Breast epithelium (tissue), 4 donors: ENCODE measurements around the gene ZNF175. TPM values are rescaled to one million over a fixed set of nuclear protein-coding genes. Genes with fewer than 3 reads are reported as not detected.

ENCODE experiments used
- DNase-seq, 2 donors: peaks; one replicate each; pipeline ENCODE4 v3.0.0-alpha.2; 2019; ENCODE audit warnings: low spot score in 2 of 2
- H3K27ac ChIP-seq, 2 donors: fragments of 200-600 bp; sonication (generic) in 1 of 2; one replicate each; pipeline ENCODE4 v1.5.1; 2016 to 2019; ENCODE audit warnings: mild to moderate bottlenecking in 1 of 2
- H3K27me3 ChIP-seq, 2 donors: fragments of 200-600 bp; sonication (generic) in 1 of 2; one replicate each; pipeline versions ENCODE4 v1.5.1 to v1.6.0; 2017 to 2019; ENCODE audit warnings: control low read depth in 1 of 2, mild to moderate bottlenecking in 1 of 2
- H3K36me3 ChIP-seq: fragments of 200-600 bp; one replicate; pipeline ENCODE4 v1.5.1; 2019
- H3K4me1 ChIP-seq, 2 donors: fragments of 200-600 bp; sonication (generic); one replicate each; pipeline ENCODE4 v1.5.1; 2016 to 2019; ENCODE audit warnings: control low read depth in 1 of 2
- H3K4me3 ChIP-seq, 3 donors: fragments of 200-600 bp; sonication (generic); 1 replicate in 2 of 3; 2 replicates in 1 of 3; pipeline ENCODE4 v1.5.1; 2016 to 2019; ENCODE audit warnings: mild to moderate bottlenecking in 3 of 3, moderate library complexity in 2 of 3
- H3K9me3 ChIP-seq, 2 donors: fragments of 200-600 bp; sonication (generic) in 1 of 2; one replicate each; pipeline ENCODE4 v1.5.1; 2016 to 2019; ENCODE audit warnings: control low read depth in 1 of 2
- CTCF ChIP-seq, 3 donors: fragments of 450-650 bp; IDR thresholded peaks; one replicate each; pipeline ENCODE4 v1.5.1; 2016 to 2017; ENCODE audit warnings: antibody characterized with exemption in 3 of 3, mild to moderate bottlenecking in 3 of 3, moderate library complexity in 3 of 3
- POLR2A ChIP-seq: fragments of 450-650 bp; IDR thresholded peaks from one replicate; pipeline ENCODE4 v1.6.1; 2016; ENCODE audit warnings: antibody characterized with exemption, mild to moderate bottlenecking, moderate library complexity
- POLR2AphosphoS5 ChIP-seq, 3 donors: sonication (generic); formaldehyde crosslinking; IDR thresholded peaks; one replicate each; pipeline ENCODE4 v1.6.1; 2017; ENCODE audit warnings: antibody characterized with exemption in 3 of 3
- intact Hi-C: fragments of 100-400 bp; cut with DNase I; formaldehyde crosslinking; loops from one replicate; pipeline ENCODE4 v1.15.1; 2023; ENCODE audit warnings: low total_unique reads
- total RNA-seq, 3 donors: library from RNA; depleted of rRNA; stranded (reverse); fragments of >200 nt; gene quantifications; one replicate each; pipeline ENCODE4 v1.1.0, GENCODE V29; 2016

The ZNF175 gene
- total RNA-seq, 3 donors from 2014 or later = 4.3 to 12.1 (median 8.9) TPM

DNA sequence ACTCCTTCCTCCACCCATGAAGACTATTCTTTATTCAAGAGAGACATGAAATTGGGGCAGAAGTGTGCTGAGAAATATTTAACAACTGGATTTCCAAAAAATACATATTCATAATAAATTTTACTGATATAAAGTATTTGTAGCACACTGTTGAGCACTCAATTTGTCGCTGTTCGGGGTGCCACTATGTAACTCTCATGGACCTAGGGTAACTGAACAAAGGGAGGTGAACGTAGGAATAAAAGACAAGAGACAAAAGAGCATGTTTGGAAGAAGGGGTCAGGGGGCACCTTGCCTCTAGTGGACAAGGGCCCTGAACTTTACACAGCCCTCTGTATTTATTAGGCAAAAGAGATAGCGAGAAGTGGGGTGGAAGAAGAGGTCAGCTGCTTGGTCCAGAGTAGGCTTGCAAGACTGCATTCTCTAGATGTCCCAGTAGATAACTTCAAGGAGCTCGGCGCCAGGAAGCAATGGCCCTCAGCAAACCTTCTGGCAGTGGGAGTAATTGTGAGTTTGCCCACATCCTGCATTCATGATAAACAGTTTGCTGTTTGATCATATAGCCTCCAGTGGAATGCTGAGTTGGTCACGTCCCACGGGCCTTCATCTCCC lies 4.5 kb upstream of the ZNF175 start:
- TF ChIP-seq CTCF (IDR thresholded peaks at IDR 0.05) = no peak
- TF ChIP-seq POLR2AphosphoS5 (IDR thresholded peaks at IDR 0.05) = no peak
- no peak for TF ChIP-seq POLR2A
- H3K27ac ChIP-seq = no peak overlapping the region
- intact Hi-C loops = no loop called here

GRCh38 chr19:51567583-51567982 lies 3.5 kb upstream of the ZNF175 start:
- H3K36me3 ChIP-seq = no peaks in the 10 kb centered on the region
- H3K27ac ChIP-seq = no peak overlapping the region
- intact Hi-C loops = no loop called here
- H3K4me1 ChIP-seq = no peaks in the 10 kb centered on the region
- TF ChIP-seq POLR2AphosphoS5 (IDR thresholded peaks at IDR 0.05) (no peak), CTCF (IDR thresholded peaks at IDR 0.05) (no peak), POLR2A (no peak)
- peaks cover 0 to 27% of the 10 kb centered on the region in 2 donors for H3K27me3 ChIP-seq
- DNase-seq = no peak
- no peaks in the 10 kb centered on the region for H3K9me3 ChIP-seq
- no peak overlapping the region for H3K4me3 ChIP-seq

More for the DNA sequence above, 4.5 kb upstream of the ZNF175 start:
- peaks cover 0 to 29% of the 10 kb centered on the region in 2 donors for H3K27me3 ChIP-seq
- no peak overlapping the region for H3K4me3 ChIP-seq
- DNase-seq = no peak
- H3K36me3 ChIP-seq = no peaks in the 10 kb centered on the region
- no peaks in the 10 kb centered on the region for H3K9me3 ChIP-seq
- no peaks in the 10 kb centered on the region for H3K4me1 ChIP-seq

DNA sequence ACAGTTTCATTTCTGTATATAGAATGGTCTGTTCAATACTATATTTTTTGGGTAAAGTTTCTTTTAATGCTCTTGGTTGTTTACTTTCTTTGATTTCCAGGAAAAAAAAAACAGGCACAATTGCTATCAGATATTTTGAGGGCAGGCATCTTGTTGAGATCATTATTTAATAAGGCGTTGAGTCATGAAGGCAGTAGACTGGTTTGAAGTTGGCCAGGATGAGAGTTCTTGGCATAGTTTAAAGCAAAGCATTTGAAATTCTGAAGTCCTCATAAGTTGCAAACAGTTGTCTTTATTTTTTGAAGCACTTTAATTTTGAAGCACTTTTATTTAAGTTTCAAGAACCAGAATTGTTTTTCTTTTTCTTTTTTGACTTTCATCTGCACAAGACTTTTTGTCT lies 2.6 kb upstream of the ZNF175 start:
- H3K4me1 ChIP-seq = no peaks in the 10 kb centered on the region
- H3K27me3 ChIP-seq = peaks cover 0 to 24% of the 10 kb centered on the region in 2 donors
- intact Hi-C loops = no loop called here
- H3K27ac ChIP-seq = no peak overlapping the region
- DNase-seq = no peak
- no peaks in the 10 kb centered on the region for H3K36me3 ChIP-seq
- H3K9me3 ChIP-seq = no peaks in the 10 kb centered on the region
- H3K4me3 ChIP-seq = no peak overlapping the region
- no peak for TF ChIP-seq POLR2A
- TF ChIP-seq POLR2AphosphoS5 (IDR thresholded peaks at IDR 0.05) = no peak
- no peak for TF ChIP-seq CTCF (IDR thresholded peaks at IDR 0.05)

DNA sequence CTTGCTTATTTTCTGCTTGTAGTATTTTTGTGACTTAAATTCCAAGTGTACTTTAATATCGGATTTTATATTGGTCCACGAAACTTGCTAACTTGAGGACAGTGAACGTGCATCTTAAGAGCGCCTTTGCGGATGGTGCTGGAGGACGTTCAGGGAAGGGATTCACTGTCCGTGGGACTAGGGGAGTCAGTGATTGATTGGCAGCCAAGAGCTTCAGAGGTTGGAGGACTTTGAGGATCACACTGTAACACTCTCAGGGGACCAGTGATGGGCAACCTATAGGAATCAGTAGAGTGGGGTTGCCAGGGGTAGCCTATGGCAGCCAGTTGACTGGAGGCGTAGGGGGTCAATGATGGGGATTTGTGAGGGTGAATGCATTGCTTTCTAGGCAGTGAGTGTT lies 516 bp downstream of the ZNF175 start:
- no peak for DNase-seq
- Histone ChIP-seq H3K4me3 (peak overlapping the region; percentile 54 to 86 (median 79)), H3K9me3 (no peaks in the 10 kb centered on the region), H3K27me3 (peaks cover 0 to 3% of the 10 kb centered on the region in 2 donors), H3K4me1 (no peaks in the 10 kb centered on the region), H3K36me3 (no peaks in the 10 kb centered on the region), H3K27ac (peak overlapping the region; percentile 77 to 83)
- intact Hi-C loops = no loop called here
- TF ChIP-seq POLR2A = no peak
- no peak for TF ChIP-seq POLR2AphosphoS5 (IDR thresholded peaks at IDR 0.05)
- no peak for TF ChIP-seq CTCF (IDR thresholded peaks at IDR 0.05)

DNA sequence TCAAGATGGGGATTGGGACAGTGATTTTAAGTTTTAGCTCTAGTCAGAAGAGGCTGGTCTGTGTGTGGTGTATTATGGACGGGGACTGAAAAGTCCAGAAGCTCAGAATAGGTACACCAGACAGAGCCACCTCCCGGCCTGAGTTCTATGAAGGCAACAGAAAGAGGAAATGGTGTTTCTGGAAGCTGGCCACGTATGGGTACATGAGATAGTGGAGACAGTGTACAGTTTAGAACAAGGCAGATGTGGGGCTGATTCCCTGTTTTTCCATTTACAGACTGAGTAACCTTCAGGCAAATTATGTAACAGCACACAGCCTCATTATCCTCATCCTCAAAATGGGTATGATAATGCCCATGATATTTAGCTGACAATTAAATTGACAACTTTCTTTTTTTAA lies 1.3 kb downstream of the ZNF175 start:
- H3K36me3 ChIP-seq = no peaks in the 10 kb centered on the region
- intact Hi-C loops = no loop called here
- H3K4me1 ChIP-seq = no peaks in the 10 kb centered on the region
- no peak for TF ChIP-seq POLR2AphosphoS5 (IDR thresholded peaks at IDR 0.05)
- no peak for TF ChIP-seq CTCF (IDR thresholded peaks at IDR 0.05)
- TF ChIP-seq POLR2A = no peak
- peak overlapping the region in 2 of 3 donors; percentile 79 to 86 for H3K4me3 ChIP-seq
- H3K9me3 ChIP-seq = no peaks in the 10 kb centered on the region
- DNase-seq = no peak
- H3K27ac ChIP-seq = no peak overlapping the region
- peaks cover 0 to 3% of the 10 kb centered on the region in 2 donors for H3K27me3 ChIP-seq
